Renal pelvis (tissue), 12 donors: ENCODE data around the gene TNP1. TPM values are rescaled to one million over a fixed set of nuclear protein-coding genes. Genes with fewer than 3 reads are reported as not detected.

ENCODE experiments used
- DNase-seq: peaks from one replicate; pipeline ENCODE4 v3.0.0-alpha.2; 2013
- long read RNA-seq, 16 experiments: transcript quantifications; one replicate each; lab custom pipeline, GENCODE V29; 2026
- polyA plus RNA-seq, 3 donors: library from polyadenylated mRNA; unstranded; fragments of 120-200 nt; gene quantifications; one replicate each; pipeline ENCODE4 v1.2.1, GENCODE V29; 2013; ENCODE audit not compliant: insufficient read length in 3 of 3

Gene TNP1
- not detected for polyA plus RNA-seq
- long read RNA-seq, donor 1 = 0 reads
- long read RNA-seq, donor 2 = 0 reads
- long read RNA-seq, donor 3 = 0 reads
- long read RNA-seq, donor 4 = 0 reads
- long read RNA-seq, donor 5 = 0 reads
- long read RNA-seq, donor 6 = 0 reads
- long read RNA-seq, donor 7 = 0 reads
- long read RNA-seq, donor 8 = 0 reads
- long read RNA-seq, donor 9 = 0 reads
- long read RNA-seq, donor 10 = 0 reads
- long read RNA-seq, donor 11 = 0 reads
- long read RNA-seq, donor 12 = 0 reads
- long read RNA-seq, donor 13 = 0 reads
- long read RNA-seq, donor 14 = 0 reads
- long read RNA-seq, donor 15 = 0 reads
- long read RNA-seq, donor 16 = 0 reads

- no peak for DNase-seq
Observed at GRCh38 chr2:216859944-216860343, at the start of gene TNP1. TSS of gene TNP1 (minus strand) at chr2:216860064. CDS start at chr2:216860034, 30 bp downstream.

GRCh38 chr2:216908300-216908699 lies 48.4 kb upstream of the TNP1 start:
- no peak for DNase-seq

GRCh38 chr2:216905649-216906329 lies 45.9 kb upstream of the TNP1 start:
- DNase-seq = no peak

- DNase-seq = no peak
Observed at GRCh38 chr2:216904974-216905373, 45.1 kb upstream of the TNP1 start.

GRCh38 chr2:216904554-216904953 lies 44.7 kb upstream of the TNP1 start:
- DNase-seq = no peak

GRCh38 chr2:216903470-216903869 lies 43.6 kb upstream of the TNP1 start:
- DNase-seq = no peak

GRCh38 chr2:216901273-216901672 lies 41.4 kb upstream of the TNP1 start:
- no peak for DNase-seq

GRCh38 chr2:216900406-216900805 lies 40.5 kb upstream of the TNP1 start:
- DNase-seq = no peak

GRCh38 chr2:216897561-216898203 lies 37.8 kb upstream of the TNP1 start:
- no peak for DNase-seq

- DNase-seq = no peak
Observed at GRCh38 chr2:216890138-216890537, 30.3 kb upstream of the TNP1 start.

GRCh38 chr2:216888887-216889622 lies 29.2 kb upstream of the TNP1 start:
- DNase-seq = no peak

- peak; percentile 29 for DNase-seq
Observed at GRCh38 chr2:216888081-216888480, 28.2 kb upstream of the TNP1 start.

- DNase-seq = no peak
Observed at GRCh38 chr2:216887138-216887537, 27.3 kb upstream of the TNP1 start.

GRCh38 chr2:216885117-216885553 lies 25.3 kb upstream of the TNP1 start:
- no peak for DNase-seq

GRCh38 chr2:216884347-216884746 lies 24.5 kb upstream of the TNP1 start:
- DNase-seq = no peak

GRCh38 chr2:216882876-216883275 lies 23.0 kb upstream of the TNP1 start:
- no peak for DNase-seq

- no peak for DNase-seq
Observed at GRCh38 chr2:216881411-216881810, 21.5 kb upstream of the TNP1 start.

- DNase-seq = peak; percentile 62
Observed at GRCh38 chr2:216880509-216881184, 20.8 kb upstream of the TNP1 start.

GRCh38 chr2:216879727-216880508 lies 20.1 kb upstream of the TNP1 start:
- no peak for DNase-seq

- DNase-seq = no peak
Observed at GRCh38 chr2:216878072-216878471, 18.2 kb upstream of the TNP1 start.

GRCh38 chr2:216877085-216877484 lies 17.2 kb upstream of the TNP1 start:
- DNase-seq = no peak
